Activated T-cell treated with anti-CD3 and anti-CD28 coated beads, Interleukin-2, amount 50 U/mL, for 48 hours (primary cell): ENCODE measurements around the gene SLC24A2.

ENCODE experiments used
- DNase-seq, 2 experiments: peaks; one replicate each; pipeline ENCODE4 v3.0.0-alpha.2; 2020

Gene SLC24A2

DNA sequence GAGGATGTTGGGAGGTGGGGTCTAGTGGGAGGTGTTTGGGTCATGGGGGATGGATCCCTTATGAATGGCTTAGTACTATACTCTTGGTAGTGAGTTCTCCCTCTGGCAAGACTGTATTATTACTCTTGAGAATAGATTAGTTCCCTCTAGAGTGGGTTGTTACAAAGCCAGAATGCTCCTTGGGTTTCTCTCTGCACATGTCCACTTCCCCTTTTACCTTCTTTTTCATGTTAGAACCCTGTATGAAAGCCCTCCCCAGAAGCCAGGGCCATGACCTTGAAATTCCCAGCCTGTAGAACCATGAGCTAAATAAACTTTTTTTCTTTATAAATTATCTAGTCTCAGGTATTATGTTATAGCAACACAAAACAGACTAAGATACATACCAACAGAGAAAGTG is 31.1 kb downstream of the SLC24A2 start:
- DNase-seq = no peak

DNA sequence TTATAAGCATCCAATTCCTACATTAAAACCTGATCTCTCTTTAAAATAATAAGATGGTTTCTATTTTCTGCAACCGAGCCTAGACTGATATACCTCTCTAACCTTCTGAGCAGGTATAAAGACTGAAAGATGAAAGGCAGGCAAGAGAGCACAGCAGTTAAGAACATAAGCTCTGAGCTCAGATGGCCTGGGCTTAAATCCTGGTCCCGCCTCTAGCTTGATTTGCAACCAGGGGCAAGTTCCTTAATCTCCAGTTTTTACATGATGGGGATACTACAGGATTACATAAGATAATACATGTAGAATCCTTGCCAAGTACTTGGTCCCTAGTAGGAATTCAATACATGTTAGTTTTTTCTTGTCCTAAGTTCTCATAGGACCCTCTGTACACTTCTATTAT is 33.9 kb downstream of the SLC24A2 start:
- no peak for DNase-seq

DNA sequence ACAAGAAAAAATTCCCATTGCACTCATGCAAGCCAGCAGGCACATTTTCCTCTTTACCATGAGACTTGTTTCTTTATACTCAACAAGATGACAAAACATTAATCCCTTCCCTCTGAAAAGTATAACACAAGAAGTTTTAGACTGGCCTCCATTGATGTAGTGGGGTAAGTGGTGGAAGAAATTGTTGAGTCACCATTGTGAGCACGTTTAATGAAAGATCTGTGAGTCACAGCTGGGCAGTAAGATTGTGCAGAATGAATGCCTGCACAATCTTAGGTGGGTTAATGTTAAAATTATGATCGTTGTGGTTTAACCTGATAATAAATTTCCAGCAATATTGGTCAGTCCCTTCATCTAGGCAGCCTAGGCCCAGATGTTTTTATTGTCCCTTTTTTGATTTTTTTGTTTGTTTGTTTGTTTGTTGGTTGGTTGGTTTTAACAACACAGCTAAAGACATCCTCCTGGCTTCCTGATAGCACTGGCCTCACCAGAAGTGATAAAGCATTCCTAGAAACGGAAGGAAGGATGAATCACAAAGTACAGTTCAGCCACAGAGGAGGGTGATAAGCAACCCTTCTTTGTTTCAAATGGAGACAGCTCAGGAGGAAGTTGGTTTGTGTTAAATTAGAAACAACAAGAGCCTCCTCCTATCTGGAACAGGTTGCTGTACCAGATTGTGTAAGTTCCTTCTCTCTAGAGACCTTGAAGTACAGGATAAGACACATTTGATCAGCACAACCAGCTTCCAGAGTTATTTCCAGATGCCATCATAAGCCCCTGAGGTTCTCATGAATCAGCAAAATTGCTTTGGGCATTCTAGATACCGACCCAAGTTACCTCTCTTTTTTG is 40.3 kb downstream of the SLC24A2 start:
- no peak for DNase-seq

DNA sequence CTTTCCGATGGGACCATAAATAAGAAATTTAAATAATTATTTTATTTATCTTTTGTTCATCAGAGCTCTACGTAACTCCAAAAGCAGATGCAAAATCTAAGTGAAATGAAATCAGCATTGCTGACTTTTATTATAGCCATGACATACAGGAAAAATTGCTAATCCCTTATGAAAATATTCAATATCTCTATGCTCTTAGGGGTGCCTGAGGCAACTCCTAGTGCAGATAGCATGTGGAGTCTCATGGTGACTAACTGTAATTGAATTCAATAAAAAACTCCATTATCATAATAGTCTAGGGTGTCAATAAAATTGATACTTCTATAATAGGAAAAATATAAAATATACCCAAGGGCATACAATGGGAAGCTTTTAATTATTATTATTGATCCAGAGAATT is 42.6 kb downstream of the SLC24A2 start:
- DNase-seq = no peak

DNA sequence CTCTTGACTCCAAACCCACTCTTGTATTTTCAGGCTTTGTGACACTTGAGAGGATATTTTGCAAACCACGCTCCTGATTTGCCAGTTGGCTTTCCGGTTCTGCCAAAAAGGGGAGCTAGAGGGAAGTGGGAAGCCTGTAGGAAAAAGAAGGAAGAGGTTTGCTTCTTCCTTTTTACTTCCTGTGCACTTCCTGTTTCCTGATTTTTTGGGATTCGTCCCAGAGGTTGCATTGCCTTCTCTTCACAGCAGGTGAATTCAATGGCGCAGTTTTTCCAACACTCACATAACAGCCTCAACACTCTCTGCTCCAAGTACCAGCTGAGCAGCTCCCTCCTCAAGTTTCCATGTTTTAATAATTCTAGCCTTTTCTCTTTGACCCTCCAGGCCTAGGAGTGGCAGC is 47.7 kb downstream of the SLC24A2 start:
- no peak for DNase-seq
